ENCODE measurements around the gene INTS4.
"Not testable (repeated sequence)": the region's sequence is repeated elsewhere in the genome, so short reads cannot be mapped to it uniquely, and the experiment has no call there.

INTS4 gene

DNA sequence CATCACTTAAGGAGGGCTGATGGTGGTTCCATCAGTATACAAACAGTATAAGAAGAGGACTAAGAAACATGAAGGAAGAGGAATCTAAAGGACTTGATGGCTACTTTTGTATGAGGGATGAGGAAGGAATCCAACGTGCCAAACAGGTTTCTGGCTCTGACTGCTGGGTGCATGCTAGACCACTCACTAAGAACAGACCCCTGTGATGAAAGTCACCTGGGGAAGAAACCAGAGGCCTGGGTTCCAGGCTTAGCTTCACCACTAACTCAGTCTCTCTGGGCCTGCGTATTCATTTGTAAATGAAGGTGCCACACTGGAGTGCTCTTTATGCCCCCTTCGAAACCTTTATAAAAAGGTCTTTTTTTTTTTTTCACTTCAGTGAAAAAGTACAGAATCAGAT, 118.4 kb downstream of the INTS4 start:
- DNase-seq = no peak

GRCh38 chr11:77874206-77874605, 120.3 kb downstream of the INTS4 start:
- DNase-seq = no peak

DNA sequence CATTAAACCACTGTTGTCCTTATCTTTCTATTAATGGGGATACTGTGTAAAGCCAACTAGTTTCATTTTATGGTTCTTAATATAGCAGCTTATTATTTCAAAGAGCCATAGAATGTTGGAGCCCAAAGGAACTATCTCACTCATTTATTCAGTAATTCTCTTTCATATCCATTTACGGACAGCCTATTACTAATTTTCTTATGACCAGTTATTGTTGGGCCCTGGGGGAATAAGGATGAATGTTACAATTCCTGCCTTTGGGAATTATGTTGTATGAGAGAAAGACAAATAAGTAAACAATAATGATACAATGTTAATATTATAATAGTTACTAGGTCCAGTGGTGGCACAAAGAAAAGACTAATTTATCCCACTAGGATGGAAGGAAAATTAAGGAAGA, 121.1 kb downstream of the INTS4 start:
- DNase-seq = no peak

- DNase-seq = no peak
Observed at GRCh38 chr11:77871855-77872254, 122.6 kb downstream of the INTS4 start.

- no peak for DNase-seq
Observed at GRCh38 chr11:77868744-77869143, 125.7 kb downstream of the INTS4 start.

DNA sequence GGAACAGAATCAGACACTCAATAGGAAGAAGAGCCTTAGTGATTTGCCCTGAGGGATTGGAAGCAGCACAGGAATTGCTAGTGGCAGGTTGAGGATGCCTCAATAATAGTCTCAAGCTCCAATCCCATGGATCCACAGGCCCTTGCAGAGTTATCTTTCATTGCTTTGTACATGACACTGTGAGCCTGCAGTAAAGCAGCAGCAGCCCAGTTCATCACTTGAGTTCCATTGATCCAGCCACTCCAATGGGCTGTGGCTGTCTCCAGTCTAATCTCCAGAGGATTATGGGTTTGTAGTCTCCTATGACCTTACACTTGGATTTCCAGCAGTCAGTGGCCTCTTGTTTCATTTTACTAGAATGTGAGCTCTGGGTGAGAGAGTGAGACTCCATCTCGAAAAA, 128.1 kb downstream of the INTS4 start:
- DNase-seq = no peak

GRCh38 chr11:77865805-77866204, 128.7 kb downstream of the INTS4 start:
- DNase-seq = no peak

- not testable (repeated sequence) for DNase-seq
Observed at GRCh38 chr11:77861444-77861843, 133.0 kb downstream of the INTS4 start.

GRCh38 chr11:77857906-77858457, 136.5 kb downstream of the INTS4 start:
- DNase-seq = not testable (repeated sequence)

DNA sequence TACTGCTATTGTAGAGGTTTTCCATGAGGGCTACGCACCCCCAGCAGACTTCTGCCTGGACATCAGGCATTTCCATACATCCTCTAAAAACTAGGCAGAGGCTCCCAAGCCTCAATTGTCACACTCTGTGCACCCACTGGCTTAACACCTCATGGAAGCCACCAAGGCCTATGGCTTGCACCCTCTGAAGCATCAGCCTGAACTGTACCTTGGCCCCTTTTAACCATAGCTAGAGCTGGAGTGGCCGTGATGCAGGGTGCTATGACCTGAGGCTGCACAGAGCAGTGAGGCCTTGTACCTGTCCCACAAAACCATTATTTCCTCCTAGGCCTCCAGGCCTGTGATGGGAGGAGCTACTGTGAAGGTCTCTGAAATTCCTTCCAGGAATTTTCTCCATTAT, 139.6 kb downstream of the INTS4 start:
- DNase-seq = peak; percentile 40

GRCh38 chr11:77851503-77851902, 143.0 kb downstream of the INTS4 start:
- DNase-seq = no peak

DNA sequence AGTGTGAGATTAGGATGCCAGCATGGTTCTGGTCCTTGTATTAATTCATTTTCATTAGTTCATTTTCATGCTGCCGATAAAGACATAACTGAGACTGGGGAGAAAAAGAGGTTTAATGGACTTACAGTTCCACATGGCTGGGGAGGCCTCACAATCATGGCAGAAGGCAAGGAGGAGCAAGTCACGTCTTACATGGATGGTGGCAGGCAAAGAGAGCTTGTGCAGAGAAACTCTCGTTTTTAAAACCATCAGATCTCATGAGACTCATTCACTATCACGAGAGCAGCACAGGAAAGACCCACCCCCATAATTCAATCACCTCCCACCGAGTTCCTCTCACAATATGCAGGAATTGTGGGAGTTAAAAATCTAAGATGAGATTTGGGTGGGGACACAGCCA, 150.8 kb downstream of the INTS4 start:
- not testable (repeated sequence) for DNase-seq

DNA sequence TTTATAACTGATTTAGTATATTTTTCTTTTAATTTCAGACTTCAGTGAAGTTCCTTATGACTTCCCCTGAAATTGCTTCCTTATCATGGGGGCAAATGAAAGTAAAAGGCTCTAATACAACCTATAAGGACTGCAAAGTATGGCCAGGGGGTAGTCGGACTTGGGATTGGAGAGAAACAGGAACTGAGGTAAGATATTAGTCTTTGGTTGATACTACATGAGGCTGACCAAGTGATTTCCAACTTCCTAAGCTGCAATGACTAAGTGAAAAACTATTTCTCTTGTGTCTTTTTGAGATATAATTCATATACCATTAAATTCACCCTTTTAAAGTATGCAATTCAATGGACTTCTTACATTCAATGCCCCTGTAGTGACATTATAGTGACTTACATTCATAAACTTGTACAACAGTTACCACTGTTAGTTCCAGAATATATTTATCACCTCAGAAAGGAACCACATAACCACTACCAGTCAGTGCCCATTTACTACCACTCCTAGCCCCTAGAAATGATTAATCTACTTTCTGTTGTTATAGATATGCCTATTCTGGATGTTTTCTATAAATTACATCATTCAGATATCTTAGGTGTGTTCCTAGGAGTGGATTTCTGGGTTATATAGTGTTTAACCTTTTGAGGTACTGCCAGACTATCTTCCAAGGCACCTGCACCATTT, 151.9 kb downstream of the INTS4 start:
- DNase-seq = no peak

GRCh38 chr11:77833302-77833701, 161.2 kb downstream of the INTS4 start:
- no peak for DNase-seq

GRCh38 chr11:77828926-77829325, 165.5 kb downstream of the INTS4 start:
- no peak for DNase-seq

All from DMS53 (cell line).